Ovary (tissue), 9 donors: ENCODE measurements around the gene UGDH. TPM values are rescaled to one million over a fixed set of nuclear protein-coding genes. Genes with fewer than 3 reads are reported as not detected.

Source experiments
- DNase-seq, 5 donors: peaks; one replicate each; pipeline ENCODE4 v3.0.0-alpha.2; 2019 to 2020
- H3K27ac ChIP-seq, 2 donors: fragments of 200-600 bp; one replicate each; pipeline versions ENCODE4 v1.5.1 to v1.8.0; 2019 to 2022
- H3K27me3 ChIP-seq: fragments of 200-600 bp; one replicate; pipeline ENCODE4 v1.8.0; 2022
- H3K36me3 ChIP-seq: fragments of 200-600 bp; sonication (generic); one replicate; pipeline ENCODE4 v1.5.1; 2019
- H3K4me1 ChIP-seq: one replicate; pipeline ENCODE4 v1.8.1; 2013; ENCODE audit warnings: mild to moderate bottlenecking, moderate library complexity; ENCODE audit not compliant: insufficient read depth
- H3K4me3 ChIP-seq: fragments of 200-600 bp; sonication (generic); one replicate; pipeline ENCODE4 v1.5.1; 2017
- H3K9me3 ChIP-seq, 2 donors: fragments of 200-600 bp in 1 of 2; sonication (generic) in 1 of 2; one replicate each; pipeline versions ENCODE4 v1.5.1 to v1.8.1; 2013 to 2019; ENCODE audit warnings: mild to moderate bottlenecking in 1 of 2, moderate library complexity in 1 of 2
- EP300 ChIP-seq: sonication (generic); formaldehyde crosslinking; IDR thresholded peaks from one replicate; pipeline ENCODE4 v1.6.1; 2017; ENCODE audit warnings: antibody characterized with exemption
- POLR2A ChIP-seq: fragments of 450-650 bp; IDR thresholded peaks from one replicate; pipeline ENCODE4 v1.6.1; 2017; ENCODE audit warnings: antibody characterized with exemption, mild to moderate bottlenecking, moderate library complexity
- WGBS, 3 donors: extraction: QIAGEN DNeasy Blood & Tissue Kit in 1 of 3; methylation state at CpG; one replicate each; pipeline versions ENCODE4 v1.1.5 to v1.1.7; 2013 to 2017; 5-methylcytosine and 5-hydroxymethylcytosine counted together
- intact Hi-C, 4 donors: fragments of 100-400 bp; cut with DNase I; formaldehyde crosslinking; loops; one replicate each; pipeline versions ENCODE4 v1.11.0 to v1.15.1; 2022 to 2023
- polyA plus RNA-seq, 2 donors: library from polyadenylated mRNA; stranded (reverse); fragments of 200-250 nt in 1 of 2; fragments of 350-450 nt in 1 of 2; fragmentation: Illumina TruSeq in 1 of 2; extraction: RNeasy Lipid Tissue Mini Kit (QIAGEN cat#74804) in 1 of 2; gene quantifications; one replicate each; pipeline ENCODE4 v1.2.3, GENCODE V29; 2013 to 2014
- total RNA-seq, 7 donors: library from RNA; depleted of rRNA in 2 of 7; stranded (reverse); fragments of >200 nt in 2 of 7; fragmentation: NEBNext Ultra II Directional in 3 of 7; extraction: Animal tissue kit (Norgen Biotek cat#: 25700) in 3 of 7; gene quantifications; one replicate each; pipeline versions ENCODE4 v1.1.0 to v1.2.4, GENCODE V29; 2016 to 2023
- TF ChIP-seq, protein P1 (sequence below), 3 donors: fragments of 450-650 bp in 2 of 3; fragments of 200-600 bp in 1 of 3; IDR thresholded peaks; one replicate each; pipeline versions ENCODE4 v1.5.1 to v1.8.0; 2016 to 2022; ENCODE audit warnings: antibody characterized with exemption in 3 of 3, mild to moderate bottlenecking in 1 of 3
- donor health status: DM: no; HTN: no; CAD: no; lungs with moderate emphysema.
- donor health status: DM: no; HTN: no; CAD: no.
- donor health status: Bipolar disorder and iron deficiency.
- donor health status: DM: yes; HTN: yes; CAD: no.
- donor health status: DM: no; HTN: no; CAD: no.
- donor health status: DM: yes; HTN: yes; CAD: no.

Gene UGDH
- total and polyA plus RNA-seq, 9 donors: 18.3 to 106 (median 66.4) TPM

GRCh38 chr4:39453738-39454137 is 73.5 kb downstream of the UGDH start:
- no peak for DNase-seq
- peaks cover 3% of the 10 kb centered on the region for H3K4me1 ChIP-seq
- TF ChIP-seq, protein P1, sequence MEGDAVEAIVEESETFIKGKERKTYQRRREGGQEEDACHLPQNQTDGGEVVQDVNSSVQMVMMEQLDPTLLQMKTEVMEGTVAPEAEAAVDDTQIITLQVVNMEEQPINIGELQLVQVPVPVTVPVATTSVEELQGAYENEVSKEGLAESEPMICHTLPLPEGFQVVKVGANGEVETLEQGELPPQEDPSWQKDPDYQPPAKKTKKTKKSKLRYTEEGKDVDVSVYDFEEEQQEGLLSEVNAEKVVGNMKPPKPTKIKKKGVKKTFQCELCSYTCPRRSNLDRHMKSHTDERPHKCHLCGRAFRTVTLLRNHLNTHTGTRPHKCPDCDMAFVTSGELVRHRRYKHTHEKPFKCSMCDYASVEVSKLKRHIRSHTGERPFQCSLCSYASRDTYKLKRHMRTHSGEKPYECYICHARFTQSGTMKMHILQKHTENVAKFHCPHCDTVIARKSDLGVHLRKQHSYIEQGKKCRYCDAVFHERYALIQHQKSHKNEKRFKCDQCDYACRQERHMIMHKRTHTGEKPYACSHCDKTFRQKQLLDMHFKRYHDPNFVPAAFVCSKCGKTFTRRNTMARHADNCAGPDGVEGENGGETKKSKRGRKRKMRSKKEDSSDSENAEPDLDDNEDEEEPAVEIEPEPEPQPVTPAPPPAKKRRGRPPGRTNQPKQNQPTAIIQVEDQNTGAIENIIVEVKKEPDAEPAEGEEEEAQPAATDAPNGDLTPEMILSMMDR (IDR thresholded peaks at IDR 0.05): no peak
- no peak for TF ChIP-seq EP300
- TF ChIP-seq POLR2A: no peak
- no peaks in the 10 kb centered on the region for H3K27me3 ChIP-seq
- no peak overlapping the region for H3K27ac ChIP-seq
- H3K36me3 ChIP-seq: peaks cover 2% of the 10 kb centered on the region
- no peak overlapping the region for H3K4me3 ChIP-seq
- intact Hi-C loops: no loop called here
- no peaks in the 10 kb centered on the region for H3K9me3 ChIP-seq
- WGBS, 3 donors: 54 to 67% (median 65%) methylated on average over 2 of the region's 2 CpGs

DNA sequence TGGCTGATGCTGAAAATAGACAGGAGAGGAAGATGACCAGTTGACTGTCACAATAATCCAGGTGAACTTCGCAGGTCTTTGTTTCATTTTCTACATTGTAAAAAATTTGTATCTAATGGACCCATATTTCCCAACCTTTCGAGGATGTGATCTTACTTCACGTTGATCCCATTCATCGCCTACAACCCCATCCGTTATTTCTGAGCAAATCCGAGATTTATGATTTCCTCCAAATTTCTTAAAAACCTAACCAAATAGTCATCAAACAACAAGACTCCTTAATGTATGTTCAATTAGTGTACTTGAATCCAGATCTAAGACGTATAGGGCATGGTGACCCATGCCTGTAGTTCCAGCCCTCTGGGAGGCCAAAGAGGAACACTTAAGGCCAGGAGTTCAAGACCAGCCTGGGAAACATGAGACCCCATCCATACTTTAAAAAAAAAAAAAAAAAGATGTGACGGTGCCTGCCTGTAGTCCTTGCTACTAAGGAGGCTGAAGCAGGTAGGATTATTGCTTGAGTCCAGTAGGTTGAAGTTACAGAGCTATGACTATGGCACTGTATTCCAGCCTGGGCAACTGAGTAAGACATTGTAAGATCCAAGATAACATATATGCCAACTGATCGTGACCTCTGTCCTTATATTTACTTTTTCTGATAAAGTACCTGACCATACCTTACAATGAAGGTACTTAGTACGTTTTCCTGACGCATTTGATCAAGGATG is 74.2 kb downstream of the UGDH start:
- Histone ChIP-seq H3K9me3 (no peaks in the 10 kb centered on the region), H3K27ac (no peak overlapping the region), H3K4me3 (no peak overlapping the region), H3K27me3 (no peaks in the 10 kb centered on the region), H3K4me1 (peaks cover 3% of the 10 kb centered on the region), H3K36me3 (peaks cover 2% of the 10 kb centered on the region)
- intact Hi-C loops: no loop called here
- no peak for TF ChIP-seq EP300
- TF ChIP-seq POLR2A: no peak
- TF ChIP-seq, protein P1 (IDR thresholded peaks at IDR 0.05): no peak
- WGBS, 3 donors: 77 to 81% (median 81%) methylated on average over 11 of the region's 11 CpGs
- no peak for DNase-seq

- Histone ChIP-seq H3K27me3 (no peaks in the 10 kb centered on the region), H3K4me3 (no peak overlapping the region), H3K4me1 (peaks cover 4% of the 10 kb centered on the region), H3K27ac (no peak overlapping the region), H3K36me3 (peaks cover 2% of the 10 kb centered on the region), H3K9me3 (no peaks in the 10 kb centered on the region)
- DNase-seq: no peak
- intact Hi-C loops: no loop called here
- no peak for TF ChIP-seq POLR2A
- TF ChIP-seq EP300: no peak
- TF ChIP-seq, protein P1 (IDR thresholded peaks at IDR 0.05): no peak
- WGBS, 3 donors: 76 to 83% (median 82%) methylated on average over 6 of the region's 6 CpGs
Observed at GRCh38 chr4:39452153-39452859, 74.9 kb downstream of the UGDH start.

- TF ChIP-seq, protein P1 (IDR thresholded peaks at IDR 0.05): no peak
- TF ChIP-seq POLR2A (no peak), EP300 (no peak)
- Histone ChIP-seq H3K36me3 (peaks cover 2% of the 10 kb centered on the region), H3K27ac (no peak overlapping the region), H3K9me3 (no peaks in the 10 kb centered on the region), H3K27me3 (no peaks in the 10 kb centered on the region), H3K4me3 (no peak overlapping the region), H3K4me1 (peaks cover 8% of the 10 kb centered on the region)
- WGBS, 3 donors: 76 to 93% (median 83%) methylated on average over 6 of the region's 6 CpGs
- DNase-seq: no peak
- intact Hi-C loops: no loop called here
Observed at GRCh38 chr4:39451423-39452023, 75.7 kb downstream of the UGDH start.
